Natural killer cell (primary cell): ENCODE results near the gene ZMYM5. TPM values are rescaled to one million over a fixed set of nuclear protein-coding genes. Genes with fewer than 3 reads are reported as not detected.

Experiments
- ATAC-seq, 3 donors: fragments of 150-1000 bp in 2 of 3; fragments of 200-7000 bp in 1 of 3; cut with Tn5 transposase; 1 replicate in 1 of 3; 2 replicates in 2 of 3; pipeline ENCODE4 v1.10.0; 2021; ENCODE audit warnings: mild to moderate bottlenecking in 2 of 3, moderate library complexity in 2 of 3
- DNase-seq, 2 donors: peaks; one replicate each; pipeline versions ENCODE4 v3.0.0 to v3.0.0-alpha.2; 2013 to 2021; ENCODE audit warnings: mixed read lengths in 1 of 2
- H3K27ac ChIP-seq: one replicate; pipeline ENCODE4 v1.5.1; 2013; ENCODE audit warnings: mild to moderate bottlenecking, low read length
- H3K27me3 ChIP-seq: one replicate; pipeline ENCODE4 v1.6.1; 2013; ENCODE audit warnings: low read length; ENCODE audit not compliant: control insufficient read depth, insufficient read depth
- H3K36me3 ChIP-seq: one replicate; pipeline ENCODE4 v1.6.1; 2013; ENCODE audit warnings: low read length; ENCODE audit not compliant: control insufficient read depth, insufficient read depth
- H3K4me1 ChIP-seq: one replicate; pipeline ENCODE4 v1.6.1; 2013; ENCODE audit warnings: low read length; ENCODE audit not compliant: control insufficient read depth, insufficient read depth
- H3K4me3 ChIP-seq: one replicate; pipeline ENCODE4 v1.5.1; 2013; ENCODE audit warnings: low read length
- H3K9me3 ChIP-seq: one replicate; pipeline ENCODE4 v1.6.1; 2013; ENCODE audit warnings: low read length; ENCODE audit not compliant: control insufficient read depth, insufficient read depth
- H3K27ac Mint-ChIP-seq, 2 donors: one replicate each; pipeline ENCODE4 v1.8.0; 2022; ENCODE audit warnings: mild to moderate bottlenecking in 2 of 2, mixed read lengths in 2 of 2, moderate library complexity in 1 of 2
- H3K27me3 Mint-ChIP-seq, 2 donors: one replicate each; pipeline ENCODE4 v1.8.0; 2022; ENCODE audit warnings: low read depth in 2 of 2, mixed read lengths in 2 of 2
- H3K36me3 Mint-ChIP-seq: one replicate; pipeline ENCODE4 v1.8.0; 2022; ENCODE audit warnings: mixed read lengths
- H3K4me1 Mint-ChIP-seq, 2 donors: one replicate each; pipeline ENCODE4 v1.8.0; 2022; ENCODE audit warnings: mixed read lengths in 2 of 2
- H3K4me3 Mint-ChIP-seq: one replicate; pipeline ENCODE4 v1.8.0; 2022; ENCODE audit warnings: mild to moderate bottlenecking, moderate library complexity, mixed read lengths
- H3K9me3 Mint-ChIP-seq, 2 donors: one replicate each; pipeline ENCODE4 v1.8.0; 2022; ENCODE audit warnings: mixed read lengths in 2 of 2
- WGBS: methylation state at CpG from one replicate; pipeline ENCODE4 v1.1.7; 2013; ENCODE audit warnings: missing lambda C conversion rate; ENCODE audit not compliant: insufficient coverage; 5-methylcytosine and 5-hydroxymethylcytosine counted together
- intact Hi-C: fragments of 100-400 bp; cut with micrococcal nuclease; formaldehyde crosslinking; loops from one replicate; pipeline ENCODE4 v1.14.2; 2022
- total RNA-seq, 4 donors: library from RNA; stranded (reverse); fragments of 120-200 nt in 1 of 4; gene quantifications; one replicate each; pipeline versions ENCODE4 v1.2.3 to v1.2.4, GENCODE V29; 2013 to 2022
- TF ChIP-seq, protein P1 (sequence below): fragments of 200-600 bp; IDR thresholded peaks from one replicate; pipeline ENCODE4 v1.8.0; 2022; ENCODE audit warnings: antibody characterized with exemption

ZMYM5 gene
- total RNA-seq, 3 donors from 2014 or later (not counting 1 experiment from before 2014, with no cell fraction given) = 29.5 to 37.4 (median 36.0) TPM

DNA sequence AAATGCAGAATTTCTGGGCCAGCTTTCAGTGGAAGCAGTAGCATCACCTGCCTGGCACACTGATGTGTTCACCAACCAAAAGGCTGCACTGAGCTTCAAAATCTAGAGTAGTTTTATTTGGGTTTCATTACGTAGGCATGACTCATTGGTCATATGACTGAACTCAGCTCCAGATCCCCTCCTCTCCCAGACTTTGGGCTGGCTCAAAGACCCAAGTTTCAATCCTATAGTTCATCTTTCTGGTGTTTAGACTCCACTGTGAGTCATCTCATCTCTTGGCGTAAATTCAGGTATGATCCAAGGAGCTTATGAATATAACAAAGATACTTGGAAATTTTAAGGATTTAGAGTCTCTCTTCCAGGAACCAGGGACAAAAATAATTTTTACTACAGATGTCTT lies 17.7 kb downstream of the ZMYM5 start:
- no peaks in the 10 kb centered on the region for H3K36me3 Mint-ChIP-seq
- ATAC-seq = peak in 2 of 3 donors; percentile 30 to 59

GRCh38 chr13:19838865-19839275 lies 24.6 kb downstream of the ZMYM5 start:
- Histone ChIP-seq H3K4me1 (no peaks in the 10 kb centered on the region), H3K9me3 (no peaks in the 10 kb centered on the region), H3K4me3 (no peak overlapping the region), H3K27ac (no peak overlapping the region), H3K27me3 (no peaks in the 10 kb centered on the region), H3K36me3 (peaks cover 40% of the 10 kb centered on the region)
- Mint-ChIP-seq H3K27me3 (no peaks in the 10 kb centered on the region), H3K4me3 (no peak overlapping the region), H3K4me1 (peaks cover 6% of the 10 kb centered on the region in 2 donors), H3K9me3 (no peaks in the 10 kb centered on the region), H3K27ac (no peak overlapping the region), H3K36me3 (no peaks in the 10 kb centered on the region)
- no peak for DNase-seq
- TF ChIP-seq, protein P1, sequence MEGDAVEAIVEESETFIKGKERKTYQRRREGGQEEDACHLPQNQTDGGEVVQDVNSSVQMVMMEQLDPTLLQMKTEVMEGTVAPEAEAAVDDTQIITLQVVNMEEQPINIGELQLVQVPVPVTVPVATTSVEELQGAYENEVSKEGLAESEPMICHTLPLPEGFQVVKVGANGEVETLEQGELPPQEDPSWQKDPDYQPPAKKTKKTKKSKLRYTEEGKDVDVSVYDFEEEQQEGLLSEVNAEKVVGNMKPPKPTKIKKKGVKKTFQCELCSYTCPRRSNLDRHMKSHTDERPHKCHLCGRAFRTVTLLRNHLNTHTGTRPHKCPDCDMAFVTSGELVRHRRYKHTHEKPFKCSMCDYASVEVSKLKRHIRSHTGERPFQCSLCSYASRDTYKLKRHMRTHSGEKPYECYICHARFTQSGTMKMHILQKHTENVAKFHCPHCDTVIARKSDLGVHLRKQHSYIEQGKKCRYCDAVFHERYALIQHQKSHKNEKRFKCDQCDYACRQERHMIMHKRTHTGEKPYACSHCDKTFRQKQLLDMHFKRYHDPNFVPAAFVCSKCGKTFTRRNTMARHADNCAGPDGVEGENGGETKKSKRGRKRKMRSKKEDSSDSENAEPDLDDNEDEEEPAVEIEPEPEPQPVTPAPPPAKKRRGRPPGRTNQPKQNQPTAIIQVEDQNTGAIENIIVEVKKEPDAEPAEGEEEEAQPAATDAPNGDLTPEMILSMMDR = no peak
- no peak for ATAC-seq
- intact Hi-C loops = no loop called here
- 100% methylated on average over 2 of the region's 4 CpGs for WGBS

More for the DNA sequence above, 17.7 kb downstream of the ZMYM5 start:
- Mint-ChIP-seq H3K27ac (peak overlapping the region; percentile 60 to 66), H3K4me3 (no peak overlapping the region), H3K4me1 (peaks cover 6% of the 10 kb centered on the region in 2 donors), H3K9me3 (no peaks in the 10 kb centered on the region), H3K27me3 (no peaks in the 10 kb centered on the region)
- H3K4me1 ChIP-seq = no peaks in the 10 kb centered on the region
- no peak overlapping the region for H3K4me3 ChIP-seq
- DNase-seq = peak in 1 of 2 donors; percentile 15
- no peak overlapping the region for H3K27ac ChIP-seq
- TF ChIP-seq, protein P1 = no peak
- no peaks in the 10 kb centered on the region for H3K27me3 ChIP-seq
- intact Hi-C loops = no loop called here
- WGBS = 100% methylated on average over 1 of the region's 2 CpGs
- peaks cover 21% of the 10 kb centered on the region for H3K36me3 ChIP-seq
- no peaks in the 10 kb centered on the region for H3K9me3 ChIP-seq

DNA sequence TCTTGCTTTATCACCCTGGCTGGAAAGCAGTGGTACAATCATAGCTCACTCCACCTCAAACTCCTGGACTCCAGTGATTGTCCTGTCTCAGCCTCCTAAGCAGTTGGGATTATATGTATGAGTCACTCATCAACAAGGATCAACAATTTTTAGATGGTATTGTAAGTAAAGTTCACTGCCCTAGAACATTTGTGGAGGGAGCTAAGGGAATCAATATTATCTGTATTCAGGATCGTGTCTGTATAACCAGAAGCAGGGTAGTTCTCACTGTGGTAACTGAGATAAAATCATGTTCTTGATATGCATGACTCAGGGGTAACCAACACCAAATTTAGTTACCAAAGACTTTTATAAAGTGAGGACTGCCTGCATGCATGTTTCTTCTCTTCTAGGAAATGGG lies 27.0 kb downstream of the ZMYM5 start:
- intact Hi-C loops = no loop called here
- DNase-seq (no peak), ATAC-seq (peak in 1 of 3 donors; percentile 56)
- Mint-ChIP-seq H3K36me3 (no peaks in the 10 kb centered on the region), H3K9me3 (no peaks in the 10 kb centered on the region), H3K4me3 (no peak overlapping the region), H3K27ac (peak overlapping the region in 1 of 2 donors; percentile 45), H3K27me3 (no peaks in the 10 kb centered on the region), H3K4me1 (peaks cover 6% of the 10 kb centered on the region in 2 donors)
- H3K27ac ChIP-seq = no peak overlapping the region
- peaks cover 51% of the 10 kb centered on the region for H3K36me3 ChIP-seq
- H3K4me3 ChIP-seq = no peak overlapping the region
- 86% methylated on average over 1 of the region's 1 CpG for WGBS
- TF ChIP-seq, protein P1 = no peak
- no peaks in the 10 kb centered on the region for H3K4me1 ChIP-seq
- H3K27me3 ChIP-seq = no peaks in the 10 kb centered on the region
- H3K9me3 ChIP-seq = no peaks in the 10 kb centered on the region

- H3K9me3 Mint-ChIP-seq = no peaks in the 10 kb centered on the region
These were observed 28.7 kb downstream of the ZMYM5 start for GRCh38 chr13:19834704-19835103.

More at GRCh38 chr13:19834704-19835103, 28.7 kb downstream of the ZMYM5 start:
- Histone ChIP-seq H3K9me3 (no peaks in the 10 kb centered on the region), H3K27me3 (no peaks in the 10 kb centered on the region), H3K4me1 (no peaks in the 10 kb centered on the region), H3K27ac (no peak overlapping the region), H3K36me3 (peaks cover 49% of the 10 kb centered on the region), H3K4me3 (no peak overlapping the region)
- intact Hi-C loops = no loop called here
- ATAC-seq (no peak), DNase-seq (no peak)
- H3K27ac Mint-ChIP-seq = no peak overlapping the region
- 100% methylated on average over 4 of the region's 4 CpGs for WGBS
- H3K36me3 Mint-ChIP-seq = no peaks in the 10 kb centered on the region
- TF ChIP-seq, protein P1 = no peak
- H3K4me3 Mint-ChIP-seq = no peak overlapping the region
- peaks cover 6% of the 10 kb centered on the region in 2 donors for H3K4me1 Mint-ChIP-seq
- H3K27me3 Mint-ChIP-seq = no peaks in the 10 kb centered on the region
